MM.1S (cell line): ENCODE results near the gene ST3GAL3.

ENCODE experiments used
- DNase-seq: peaks from one replicate; pipeline ENCODE4 v3.0.0-alpha.2; 2015
- H2AFZ ChIP-seq: fragments of 300-600 bp; sonication (generic); 2 replicates; pipeline ENCODE4 v1.6.0; 2016; ENCODE audit warnings: antibody characterized with exemption, low read length
- H3F3A ChIP-seq: fragments of 300-600 bp; sonication (generic); 2 replicates; pipeline ENCODE4 v1.6.1; 2016; ENCODE audit warnings: mild to moderate bottlenecking, antibody characterized with exemption, low read length, moderate library complexity, mixed read lengths; ENCODE audit not compliant: insufficient read depth
- H3K27ac ChIP-seq: fragments of 300-600 bp; sonication (generic); 2 replicates; pipeline ENCODE4 v1.5.1; 2016; ENCODE audit warnings: mild to moderate bottlenecking, low read length
- H3K27me3 ChIP-seq: fragments of 300-600 bp; sonication (generic); replicated peaks from 2 replicates; pipeline ENCODE4 v1.6.0; 2016; ENCODE audit warnings: low read length; ENCODE audit not compliant: insufficient read depth
- H3K36me3 ChIP-seq: fragments of 300-600 bp; sonication (generic); replicated peaks from 2 replicates; pipeline ENCODE4 v1.6.1; 2016; ENCODE audit warnings: mild to moderate bottlenecking, low read length, mixed read lengths; ENCODE audit not compliant: insufficient read depth
- H3K4me1 ChIP-seq: fragments of 300-600 bp; sonication (generic); 2 replicates; pipeline ENCODE4 v1.6.1; 2016; ENCODE audit warnings: low read length, mixed read lengths
- H3K4me2 ChIP-seq: fragments of 300-600 bp; sonication (generic); 2 replicates; pipeline ENCODE4 v1.6.0; 2016; ENCODE audit warnings: low read depth, low read length
- H3K4me3 ChIP-seq: fragments of 300-600 bp; sonication (generic); 2 replicates; pipeline ENCODE4 v1.5.1; 2016; ENCODE audit warnings: low read length, mixed read lengths
- H3K79me2 ChIP-seq: fragments of 300-600 bp; sonication (generic); 2 replicates; pipeline ENCODE4 v1.6.1; 2016; ENCODE audit warnings: mixed run types, low read length, mixed read lengths
- H3K9ac ChIP-seq: fragments of 300-600 bp; sonication (generic); 2 replicates; pipeline ENCODE4 v1.6.1; 2016; ENCODE audit warnings: low read length, mixed read lengths
- H3K9me2 ChIP-seq: fragments of 300-600 bp; sonication (generic); replicated peaks from 2 replicates; pipeline ENCODE4 v1.6.1; 2016; ENCODE audit warnings: mild to moderate bottlenecking, low read length, mixed read lengths; ENCODE audit not compliant: insufficient read depth
- H3K9me3 ChIP-seq: fragments of 300-600 bp; sonication (generic); replicated peaks from 2 replicates; pipeline ENCODE4 v1.6.1; 2016; ENCODE audit warnings: mild to moderate bottlenecking, low read length, mixed read lengths; ENCODE audit not compliant: insufficient read depth
- H4K20me1 ChIP-seq: fragments of 300-600 bp; sonication (generic); 2 replicates; pipeline ENCODE4 v1.6.1; 2016; ENCODE audit warnings: mild to moderate bottlenecking, low read length, moderate library complexity, mixed read lengths; ENCODE audit not compliant: insufficient read depth
- CTCF ChIP-seq: fragments of 300-600 bp; sonication (generic); IDR thresholded peaks from 2 replicates; pipeline ENCODE4 v1.5.1; 2016; ENCODE audit warnings: antibody characterized with exemption, low read length, mixed read lengths
- EZH2 ChIP-seq: fragments of 300-600 bp; sonication (generic); optimal IDR thresholded peaks from 2 replicates; pipeline ENCODE3; 2017; ENCODE audit warnings: low read depth, mild to moderate bottlenecking, antibody characterized with exemption, low read length, mixed read lengths
- EZH2phosphoT487 ChIP-seq: fragments of 300-600 bp; sonication (generic); IDR thresholded peaks from 2 replicates; pipeline ENCODE4 v1.6.1; 2018; ENCODE audit warnings: antibody characterized with exemption, low read length

Gene ST3GAL3

GRCh38 chr1:43686801-43687200, 20.5 kb upstream of the ST3GAL3 start:
- H3K4me2 ChIP-seq: no peak overlapping the region
- no peaks in the 10 kb centered on the region for H3K9me2 ChIP-seq
- DNase-seq: no peak
- no peak for TF ChIP-seq EZH2
- no peak for TF ChIP-seq CTCF
- no peak for TF ChIP-seq EZH2phosphoT487
- no peaks in the 10 kb centered on the region for H3K27me3 ChIP-seq
- H3K79me2 ChIP-seq: no peaks in the 10 kb centered on the region
- no peak overlapping the region for H2AFZ ChIP-seq
- H4K20me1 ChIP-seq: no peaks in the 10 kb centered on the region
- no peak overlapping the region for H3K9ac ChIP-seq
- peaks cover 12% of the 10 kb centered on the region for H3K36me3 ChIP-seq
- H3F3A ChIP-seq: peaks cover 3% of the 10 kb centered on the region; the same call in 1 of the 2 replicates
- H3K27ac ChIP-seq: no peak overlapping the region
- no peaks in the 10 kb centered on the region for H3K9me3 ChIP-seq
- peaks cover 17% of the 10 kb centered on the region; the same call in 1 of the 2 replicates for H3K4me1 ChIP-seq
- H3K4me3 ChIP-seq: no peak overlapping the region

GRCh38 chr1:43687301-43688108, 19.8 kb upstream of the ST3GAL3 start:
- peaks cover 17% of the 10 kb centered on the region; the same call in 1 of the 2 replicates for H3K4me1 ChIP-seq
- DNase-seq: no peak
- no peaks in the 10 kb centered on the region for H3K27me3 ChIP-seq
- H3K27ac ChIP-seq: no peak overlapping the region
- H3K4me3 ChIP-seq: no peak overlapping the region
- peaks cover 3% of the 10 kb centered on the region; the same call in 1 of the 2 replicates for H3F3A ChIP-seq
- H3K36me3 ChIP-seq: peaks cover 12% of the 10 kb centered on the region
- H3K9ac ChIP-seq: no peak overlapping the region
- H3K79me2 ChIP-seq: no peaks in the 10 kb centered on the region
- no peak overlapping the region for H2AFZ ChIP-seq
- H3K4me2 ChIP-seq: no peak overlapping the region
- H3K9me3 ChIP-seq: no peaks in the 10 kb centered on the region
- no peaks in the 10 kb centered on the region for H3K9me2 ChIP-seq
- H4K20me1 ChIP-seq: no peaks in the 10 kb centered on the region
- TF ChIP-seq EZH2phosphoT487 (no peak), EZH2 (no peak), CTCF (no peak)

- H3K9me2 ChIP-seq: no peaks in the 10 kb centered on the region
- H3K36me3 ChIP-seq: peaks cover 17% of the 10 kb centered on the region
- H3K4me2 ChIP-seq: no peak overlapping the region
- H3K9ac ChIP-seq: no peak overlapping the region
- H3K27me3 ChIP-seq: no peaks in the 10 kb centered on the region
- H3K4me3 ChIP-seq: no peak overlapping the region
- TF ChIP-seq EZH2phosphoT487 (no peak), CTCF (no peak)
- no peaks in the 10 kb centered on the region for H3K9me3 ChIP-seq
- H3K4me1 ChIP-seq: peaks cover 17% of the 10 kb centered on the region; the same call in 1 of the 2 replicates
- peaks cover 3% of the 10 kb centered on the region; the same call in 1 of the 2 replicates for H3F3A ChIP-seq
- no peak overlapping the region; the same call in 1 of the 2 replicates for H3K27ac ChIP-seq
- H2AFZ ChIP-seq: no peak overlapping the region
- H4K20me1 ChIP-seq: no peaks in the 10 kb centered on the region
- no peak for DNase-seq
- no peaks in the 10 kb centered on the region for H3K79me2 ChIP-seq
Measured at GRCh38 chr1:43688109-43688387, 19.3 kb upstream of the ST3GAL3 start.
